Loucy (cell line): ENCODE data around the gene DOCK9.

Experiments
- H2AFZ ChIP-seq: fragments of 200-600 bp; sonication (generic); 2 replicates; pipeline ENCODE4 v1.6.0; 2016; ENCODE audit warnings: antibody characterized with exemption, mild to moderate bottlenecking, low read length, moderate library complexity
- H3F3A ChIP-seq: fragments of 200-600 bp; 2 replicates; pipeline ENCODE4 v1.6.0; 2016; ENCODE audit warnings: antibody characterized with exemption, low read depth, mild to moderate bottlenecking
- H3K27me3 ChIP-seq: fragments of 200-600 bp; sonication (generic); 2 replicates; pipeline ENCODE4 v1.6.1; 2014; ENCODE audit warnings: low read length, mild to moderate bottlenecking; ENCODE audit not compliant: insufficient read depth, poor library complexity, severe bottlenecking
- H3K36me3 ChIP-seq: fragments of 200-600 bp; sonication (generic); 2 replicates; pipeline ENCODE4 v1.6.1; 2016; ENCODE audit warnings: low read length; ENCODE audit not compliant: insufficient read depth
- H3K4me1 ChIP-seq: fragments of 200-600 bp; sonication (generic); 2 replicates; pipeline ENCODE4 v1.5.1; 2014; ENCODE audit warnings: low read length, mild to moderate bottlenecking; ENCODE audit not compliant: insufficient read depth, poor library complexity, severe bottlenecking
- H3K4me2 ChIP-seq: fragments of 200-600 bp; sonication (generic); 2 replicates; pipeline ENCODE4 v1.6.0; 2014; ENCODE audit warnings: antibody characterized with exemption, low read length, low read depth, mild to moderate bottlenecking; ENCODE audit not compliant: poor library complexity, severe bottlenecking
- H3K4me3 ChIP-seq: fragments of 200-600 bp; sonication (generic); 2 replicates; pipeline ENCODE4 v1.5.1; 2014; ENCODE audit warnings: low read length, mild to moderate bottlenecking, mixed read lengths; ENCODE audit not compliant: poor library complexity, severe bottlenecking
- H3K79me2 ChIP-seq: fragments of 200-600 bp; sonication (generic); 2 replicates; pipeline ENCODE4 v1.6.1; 2014; ENCODE audit warnings: low read length; ENCODE audit not compliant: insufficient read depth
- H3K9ac ChIP-seq: fragments of 200-600 bp; sonication (generic); 2 replicates; pipeline ENCODE4 v1.6.0; 2014; ENCODE audit warnings: mild to moderate bottlenecking, low read depth, low read length, moderate library complexity; ENCODE audit not compliant: poor library complexity, severe bottlenecking
- H3K9me2 ChIP-seq: fragments of 200-600 bp; sonication (generic); replicated peaks from 2 replicates; pipeline ENCODE4 v1.6.1; 2016; ENCODE audit warnings: low read depth, low read length, mixed read lengths
- H3K9me3 ChIP-seq: fragments of 200-600 bp; sonication (generic); 2 replicates; pipeline ENCODE4 v1.6.1; 2014; ENCODE audit warnings: mild to moderate bottlenecking, antibody characterized with exemption, low read length, low read depth; ENCODE audit not compliant: insufficient read depth
- H4K20me1 ChIP-seq: fragments of 200-600 bp; sonication (generic); 2 replicates; pipeline ENCODE4 v1.6.0; 2014; ENCODE audit warnings: antibody characterized with exemption, low read length, mild to moderate bottlenecking; ENCODE audit not compliant: insufficient read depth, poor library complexity, severe bottlenecking
- EZH2phosphoT487 ChIP-seq: fragments of 200-600 bp; IDR thresholded peaks from 2 replicates; pipeline ENCODE4 v1.6.1; 2018; ENCODE audit warnings: antibody characterized with exemption, mild to moderate bottlenecking, moderate library complexity, borderline replicate concordance
- TF ChIP-seq, protein P1 (sequence below): fragments of 200-600 bp; sonication (generic); conservative IDR thresholded peaks from 2 replicates; pipeline ENCODE4 v1.5.1; 2014; ENCODE audit warnings: mild to moderate bottlenecking, antibody characterized with exemption, low read length

DOCK9 gene

DNA sequence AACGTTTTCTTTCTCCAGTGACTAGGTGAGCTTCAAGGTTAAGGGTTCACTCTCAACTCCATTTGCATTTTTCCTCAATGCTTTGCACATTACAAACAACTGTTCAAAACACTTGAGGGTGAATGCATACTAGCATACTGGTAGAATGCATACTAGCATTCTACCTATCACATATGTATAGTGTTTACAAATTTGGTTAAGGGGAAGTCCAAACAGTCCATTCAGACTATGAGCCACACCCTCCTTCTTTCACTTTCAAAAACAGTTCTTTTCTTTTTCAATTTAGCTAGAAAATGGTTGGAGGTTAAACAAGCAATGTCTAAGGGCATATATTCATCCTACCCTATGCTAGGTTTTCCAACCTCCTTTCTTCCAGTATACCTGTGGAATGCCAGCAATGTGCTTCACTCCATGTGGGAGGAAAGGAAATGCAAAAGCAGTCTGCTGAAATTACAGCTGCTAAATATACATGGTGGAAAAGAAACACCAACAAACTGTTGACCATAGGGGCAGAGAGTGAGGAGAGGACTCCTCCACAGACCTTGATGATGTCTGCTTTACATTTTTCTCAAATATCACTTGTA is 102.6 kb downstream of the DOCK9 start:
- Histone ChIP-seq H4K20me1 (no peaks in the 10 kb centered on the region), H3K79me2 (no peaks in the 10 kb centered on the region), H2AFZ (no peak overlapping the region), H3K9ac (no peak overlapping the region), H3K4me1 (no peaks in the 10 kb centered on the region), H3K9me2 (no peaks in the 10 kb centered on the region), H3K27me3 (no peaks in the 10 kb centered on the region), H3F3A (no peaks in the 10 kb centered on the region), H3K4me2 (no peak overlapping the region), H3K4me3 (no peak overlapping the region), H3K36me3 (no peaks in the 10 kb centered on the region; the same call in 1 of the 2 replicates), H3K9me3 (0 out of 2 replicates have a peak, but pooled peaks cover 4% of the 10 kb centered on the region)
- no peak for TF ChIP-seq EZH2phosphoT487
- TF ChIP-seq, protein P1, sequence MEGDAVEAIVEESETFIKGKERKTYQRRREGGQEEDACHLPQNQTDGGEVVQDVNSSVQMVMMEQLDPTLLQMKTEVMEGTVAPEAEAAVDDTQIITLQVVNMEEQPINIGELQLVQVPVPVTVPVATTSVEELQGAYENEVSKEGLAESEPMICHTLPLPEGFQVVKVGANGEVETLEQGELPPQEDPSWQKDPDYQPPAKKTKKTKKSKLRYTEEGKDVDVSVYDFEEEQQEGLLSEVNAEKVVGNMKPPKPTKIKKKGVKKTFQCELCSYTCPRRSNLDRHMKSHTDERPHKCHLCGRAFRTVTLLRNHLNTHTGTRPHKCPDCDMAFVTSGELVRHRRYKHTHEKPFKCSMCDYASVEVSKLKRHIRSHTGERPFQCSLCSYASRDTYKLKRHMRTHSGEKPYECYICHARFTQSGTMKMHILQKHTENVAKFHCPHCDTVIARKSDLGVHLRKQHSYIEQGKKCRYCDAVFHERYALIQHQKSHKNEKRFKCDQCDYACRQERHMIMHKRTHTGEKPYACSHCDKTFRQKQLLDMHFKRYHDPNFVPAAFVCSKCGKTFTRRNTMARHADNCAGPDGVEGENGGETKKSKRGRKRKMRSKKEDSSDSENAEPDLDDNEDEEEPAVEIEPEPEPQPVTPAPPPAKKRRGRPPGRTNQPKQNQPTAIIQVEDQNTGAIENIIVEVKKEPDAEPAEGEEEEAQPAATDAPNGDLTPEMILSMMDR, result no peak

DNA sequence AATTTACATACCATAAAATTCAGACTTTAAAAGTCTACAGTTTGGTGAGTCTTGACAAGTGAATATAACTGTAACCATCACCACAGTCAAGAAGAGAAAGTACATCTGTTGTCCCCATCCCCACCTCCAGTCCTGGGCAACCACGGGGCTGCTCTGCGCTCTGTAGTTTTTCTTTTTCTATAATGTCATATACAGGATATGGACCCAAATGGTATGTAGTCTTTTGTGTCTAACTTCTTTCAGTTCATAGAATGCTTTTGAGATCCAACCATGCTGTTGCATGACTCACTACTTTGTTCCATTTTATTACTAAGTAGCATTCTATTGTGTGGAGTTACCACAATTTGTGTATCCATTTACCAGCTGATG is 103.9 kb downstream of the DOCK9 start:
- Histone ChIP-seq H3F3A (no peaks in the 10 kb centered on the region), H3K9me2 (no peaks in the 10 kb centered on the region), H3K4me2 (no peak overlapping the region), H3K9me3 (0 out of 2 replicates have a peak, but pooled peaks cover 4% of the 10 kb centered on the region), H3K79me2 (no peaks in the 10 kb centered on the region), H2AFZ (no peak overlapping the region), H3K9ac (no peak overlapping the region), H3K36me3 (no peaks in the 10 kb centered on the region), H4K20me1 (no peaks in the 10 kb centered on the region), H3K27me3 (no peaks in the 10 kb centered on the region), H3K4me3 (no peak overlapping the region), H3K4me1 (no peaks in the 10 kb centered on the region)
- no peak for TF ChIP-seq EZH2phosphoT487
- TF ChIP-seq, protein P1, result no peak

DNA sequence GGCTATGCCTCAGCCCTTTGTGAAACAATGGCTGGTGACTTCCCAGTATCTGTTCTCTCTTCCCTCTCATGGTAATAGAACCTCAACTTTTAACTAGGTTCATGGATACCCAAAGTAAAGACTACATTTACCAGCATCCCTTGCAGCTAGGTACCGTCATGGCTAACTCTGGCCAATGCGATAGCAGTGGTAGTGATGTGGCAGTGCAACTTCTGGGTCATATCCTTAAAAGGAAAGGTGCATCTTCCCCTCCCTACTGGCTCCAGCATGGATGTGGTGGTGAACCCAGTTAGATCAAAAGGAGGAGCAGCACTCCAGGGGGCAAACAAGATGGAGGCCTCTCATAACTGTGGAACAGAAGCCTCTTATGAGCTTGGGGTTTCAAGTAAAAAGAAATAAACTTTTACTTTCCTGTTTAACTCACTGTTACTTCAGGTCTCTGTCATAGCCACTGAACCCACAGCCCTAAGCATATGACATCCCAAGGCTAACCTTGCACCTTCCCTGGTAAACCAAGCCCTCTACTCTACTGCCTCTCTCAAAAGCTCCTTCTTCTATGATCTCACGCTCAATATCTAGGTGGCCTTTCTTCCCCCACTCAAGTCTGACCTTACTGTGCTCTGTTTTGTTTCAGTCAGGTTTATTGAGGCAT is 104.4 kb downstream of the DOCK9 start:
- H2AFZ ChIP-seq, result no peak overlapping the region
- TF ChIP-seq, protein P1, result no peak
- TF ChIP-seq EZH2phosphoT487, result no peak
- H3K4me3 ChIP-seq, result no peak overlapping the region
- H3K4me2 ChIP-seq, result no peak overlapping the region
- no peaks in the 10 kb centered on the region for H3K9me2 ChIP-seq
- H3K9me3 ChIP-seq, result 0 out of 2 replicates have a peak, but pooled peaks cover 4% of the 10 kb centered on the region
- H4K20me1 ChIP-seq, result no peaks in the 10 kb centered on the region
- H3K27me3 ChIP-seq, result no peaks in the 10 kb centered on the region
- no peaks in the 10 kb centered on the region for H3F3A ChIP-seq
- H3K79me2 ChIP-seq, result no peaks in the 10 kb centered on the region
- no peaks in the 10 kb centered on the region for H3K36me3 ChIP-seq
- no peaks in the 10 kb centered on the region for H3K4me1 ChIP-seq
- H3K9ac ChIP-seq, result no peak overlapping the region
